Stomach (tissue), 4 donors: ENCODE results near the gene GABBR1.

Experiments
- CTCF ChIP-seq, 7 experiments: fragments of 450-650 bp in 4 of 7; fragments of 200-600 bp in 3 of 7; sonication (generic) in 3 of 7; IDR thresholded peaks; one replicate each; pipeline ENCODE4 v1.5.1; 2016 to 2019; ENCODE audit warnings: antibody characterized with exemption in 7 of 7, control low read depth in 2 of 7, mild to moderate bottlenecking in 1 of 7
- POLR2A ChIP-seq, 4 donors: fragments of 450-650 bp; IDR thresholded peaks; one replicate each; pipeline ENCODE4 v1.6.1; 2016; ENCODE audit warnings: antibody characterized with exemption in 4 of 4, control low read depth in 2 of 4, mild to moderate bottlenecking in 1 of 4, moderate library complexity in 1 of 4
- POLR2AphosphoS5 ChIP-seq, 3 donors: sonication (generic); formaldehyde crosslinking; IDR thresholded peaks; one replicate each; pipeline ENCODE4 v1.6.1; 2016; ENCODE audit warnings: antibody characterized with exemption in 3 of 3

GRCh38 chr6:29667158-29667557 is 34.2 kb upstream of the GABBR1 start:
- TF ChIP-seq CTCF (IDR thresholded peaks at IDR 0.05) (no peak), POLR2AphosphoS5 (IDR thresholded peaks at IDR 0.05) (no peak), POLR2A (IDR thresholded peaks at IDR 0.05) (no peak)
